Spleen (tissue), 7 donors: ENCODE results near the gene ICAM4.

ENCODE experiments used
- POLR2A ChIP-seq, 3 donors: fragments of 450-650 bp; IDR thresholded peaks; one replicate each; pipeline ENCODE4 v1.5.1; 2017; ENCODE audit warnings: antibody characterized with exemption in 3 of 3, mild to moderate bottlenecking in 1 of 3
- TF ChIP-seq, protein P1 (sequence below), 11 experiments: fragments of 200-600 bp in 7 of 11; fragments of 450-650 bp in 4 of 11; sonication (generic) in 4 of 11; IDR thresholded peaks in 8 of 11; conservative IDR thresholded peaks in 3 of 11; 1 replicate in 7 of 11; 2 replicates in 4 of 11; pipeline versions ENCODE4 v1.4.0 to v1.8.0; 2016 to 2021; ENCODE audit warnings: antibody characterized with exemption in 11 of 11, inconsistent platforms in 4 of 11, mild to moderate bottlenecking in 1 of 11
- donor health status: DM: no; HTN: no; CAD: no; lungs with moderate emphysema.
- donor health status: DM: no; HTN: no; CAD: no.
- donor health status: DM: no; HTN: no; CAD: no.

- TF ChIP-seq, protein P1, sequence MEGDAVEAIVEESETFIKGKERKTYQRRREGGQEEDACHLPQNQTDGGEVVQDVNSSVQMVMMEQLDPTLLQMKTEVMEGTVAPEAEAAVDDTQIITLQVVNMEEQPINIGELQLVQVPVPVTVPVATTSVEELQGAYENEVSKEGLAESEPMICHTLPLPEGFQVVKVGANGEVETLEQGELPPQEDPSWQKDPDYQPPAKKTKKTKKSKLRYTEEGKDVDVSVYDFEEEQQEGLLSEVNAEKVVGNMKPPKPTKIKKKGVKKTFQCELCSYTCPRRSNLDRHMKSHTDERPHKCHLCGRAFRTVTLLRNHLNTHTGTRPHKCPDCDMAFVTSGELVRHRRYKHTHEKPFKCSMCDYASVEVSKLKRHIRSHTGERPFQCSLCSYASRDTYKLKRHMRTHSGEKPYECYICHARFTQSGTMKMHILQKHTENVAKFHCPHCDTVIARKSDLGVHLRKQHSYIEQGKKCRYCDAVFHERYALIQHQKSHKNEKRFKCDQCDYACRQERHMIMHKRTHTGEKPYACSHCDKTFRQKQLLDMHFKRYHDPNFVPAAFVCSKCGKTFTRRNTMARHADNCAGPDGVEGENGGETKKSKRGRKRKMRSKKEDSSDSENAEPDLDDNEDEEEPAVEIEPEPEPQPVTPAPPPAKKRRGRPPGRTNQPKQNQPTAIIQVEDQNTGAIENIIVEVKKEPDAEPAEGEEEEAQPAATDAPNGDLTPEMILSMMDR (IDR thresholded peaks at IDR 0.05 in 8 of 11, conservative IDR thresholded peaks at IDR 0.05 in 3 of 11) = no peak
- TF ChIP-seq POLR2A (IDR thresholded peaks at IDR 0.05) = no peak
Observed at GRCh38 chr19:10252707-10253106, 34.0 kb upstream of the ICAM4 start.
